Measurements from ENCODE around the gene KRT82. TPM values are rescaled to one million over a fixed set of nuclear protein-coding genes. Genes with fewer than 3 reads are reported as not detected.

The KRT82 gene
- total RNA-seq, 5 donors from 2014 or later (not counting 1 experiment from before 2014, with no cell fraction given) = not detected

GRCh38 chr12:52392465-52393007 lies 13.6 kb downstream of the KRT82 start:
- H3K27me3 ChIP-seq (replicated peaks in 1 of 2; ENCODE audit: control insufficient read depth in 2 of 2, extremely low read depth in 1 of 2, insufficient read depth in 2 of 2, low read length in 1 of 2) = peaks cover 3 to 49% of the 10 kb centered on the region in 2 experiments
- H3K27ac Mint-ChIP-seq = no peak overlapping the region
- H3K4me1 ChIP-seq (ENCODE audit: control insufficient read depth in 1 of 2, extremely low read depth in 1 of 2, insufficient read depth in 2 of 2, low read length in 2 of 2) = no peaks in the 10 kb centered on the region
- no peaks in the 10 kb centered on the region for H3K4me1 Mint-ChIP-seq
- 67% methylated on average over 2 of the region's 7 CpGs for WGBS (ENCODE audit: insufficient coverage)
- no peaks in the 10 kb centered on the region for H3K36me3 ChIP-seq (ENCODE audit: control insufficient read depth in 2 of 2, extremely low read depth in 1 of 2, insufficient read depth in 1 of 2, low read length in 1 of 2)
- H3K27me3 Mint-ChIP-seq = peaks cover 17 to 18% of the 10 kb centered on the region in 2 donors
- H3K4me3 Mint-ChIP-seq = no peak overlapping the region
- DNase-seq (no peak), ATAC-seq (replicated peaks in 1 of 4) (no peak)
- CTCF ChIA-PET = no interaction called here
- H3K4me3 ChIP-seq (ENCODE audit: control insufficient read depth in 1 of 2, extremely low read depth in 1 of 2, low read length in 1 of 2) = no peak overlapping the region
- POLR2A ChIA-PET = no interaction called here
- H3K36me3 Mint-ChIP-seq = no peaks in the 10 kb centered on the region
- H3K27ac ChIP-seq (ENCODE audit: low read length) = no peak overlapping the region
- no peaks in the 10 kb centered on the region for H3K9me3 ChIP-seq
- H3K9me3 Mint-ChIP-seq = no peaks in the 10 kb centered on the region

DNA sequence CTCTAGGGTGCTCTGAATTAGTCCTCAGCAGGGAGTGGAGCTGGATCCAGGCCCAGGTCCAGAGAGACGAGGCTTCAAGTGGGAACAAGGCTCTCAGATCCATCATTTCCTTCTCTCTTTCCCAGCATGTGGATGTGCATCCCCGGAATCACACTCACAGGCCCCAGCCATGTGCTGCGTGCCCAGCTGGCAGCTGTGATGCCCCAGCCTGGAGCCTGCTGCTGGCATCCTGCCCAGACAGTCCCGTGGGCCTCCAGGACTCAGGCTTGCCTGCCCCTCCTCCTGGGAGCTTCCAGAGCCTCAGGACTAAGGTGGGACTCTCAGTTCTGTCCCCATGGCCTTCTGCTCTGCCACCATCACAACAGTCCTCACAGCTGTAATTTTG lies 14.5 kb downstream of the KRT82 start:
- CTCF ChIA-PET = no interaction called here

GRCh38 chr12:52390739-52391617 lies 15.2 kb downstream of the KRT82 start:
- Histone ChIP-seq H3K27ac (ENCODE audit: low read length) (no peak overlapping the region), H3K9me3 (no peaks in the 10 kb centered on the region), H3K27me3 (replicated peaks in 1 of 2; ENCODE audit: control insufficient read depth in 2 of 2, extremely low read depth in 1 of 2, insufficient read depth in 2 of 2, low read length in 1 of 2) (peaks cover 3 to 43% of the 10 kb centered on the region in 2 experiments), H3K4me1 (ENCODE audit: control insufficient read depth in 1 of 2, extremely low read depth in 1 of 2, insufficient read depth in 2 of 2, low read length in 2 of 2) (no peaks in the 10 kb centered on the region), H3K4me3 (ENCODE audit: control insufficient read depth in 1 of 2, extremely low read depth in 1 of 2, low read length in 1 of 2) (no peak overlapping the region), H3K36me3 (ENCODE audit: control insufficient read depth in 2 of 2, extremely low read depth in 1 of 2, insufficient read depth in 1 of 2, low read length in 1 of 2) (no peaks in the 10 kb centered on the region)
- no peak overlapping the region for H3K4me3 Mint-ChIP-seq
- no peaks in the 10 kb centered on the region for H3K36me3 Mint-ChIP-seq
- 86% methylated on average over 2 of the region's 11 CpGs for WGBS (ENCODE audit: insufficient coverage)
- ChIA-PET POLR2A (no interaction called here), CTCF (no interaction called here)
- H3K27ac Mint-ChIP-seq = no peak overlapping the region
- no peaks in the 10 kb centered on the region for H3K4me1 Mint-ChIP-seq
- H3K27me3 Mint-ChIP-seq = peaks cover 13 to 14% of the 10 kb centered on the region in 2 donors
- H3K9me3 Mint-ChIP-seq = no peaks in the 10 kb centered on the region
- ATAC-seq (replicated peaks in 1 of 4) (peak in 1 of 4 experiments; percentile 17), DNase-seq (peak in 3 of 35 experiments; percentile 5 to 34 (median 6))

More for the DNA sequence above, 14.5 kb downstream of the KRT82 start:
- no peak for ATAC-seq (replicated peaks in 1 of 4)
- H3K27ac ChIP-seq (ENCODE audit: low read length) = no peak overlapping the region
- no peak overlapping the region for H3K4me3 Mint-ChIP-seq
- no peak for DNase-seq
- H3K36me3 ChIP-seq (ENCODE audit: control insufficient read depth in 2 of 2, extremely low read depth in 1 of 2, insufficient read depth in 1 of 2, low read length in 1 of 2) = no peaks in the 10 kb centered on the region
- no peak overlapping the region for H3K27ac Mint-ChIP-seq
- H3K4me1 Mint-ChIP-seq = no peaks in the 10 kb centered on the region
- POLR2A ChIA-PET = no interaction called here
- no peaks in the 10 kb centered on the region for H3K36me3 Mint-ChIP-seq
- no peak overlapping the region for H3K4me3 ChIP-seq (ENCODE audit: control insufficient read depth in 1 of 2, extremely low read depth in 1 of 2, low read length in 1 of 2)
- no peaks in the 10 kb centered on the region for H3K9me3 Mint-ChIP-seq
- peaks cover 3 to 45% of the 10 kb centered on the region in 2 experiments for H3K27me3 ChIP-seq (replicated peaks in 1 of 2; ENCODE audit: control insufficient read depth in 2 of 2, extremely low read depth in 1 of 2, insufficient read depth in 2 of 2, low read length in 1 of 2)
- 68% methylated on average over 4 of the region's 4 CpGs for WGBS (ENCODE audit: insufficient coverage)
- peaks cover 14% of the 10 kb centered on the region in 2 donors for H3K27me3 Mint-ChIP-seq
- H3K4me1 ChIP-seq (ENCODE audit: control insufficient read depth in 1 of 2, extremely low read depth in 1 of 2, insufficient read depth in 2 of 2, low read length in 2 of 2) = no peaks in the 10 kb centered on the region
- no peaks in the 10 kb centered on the region for H3K9me3 ChIP-seq

DNA sequence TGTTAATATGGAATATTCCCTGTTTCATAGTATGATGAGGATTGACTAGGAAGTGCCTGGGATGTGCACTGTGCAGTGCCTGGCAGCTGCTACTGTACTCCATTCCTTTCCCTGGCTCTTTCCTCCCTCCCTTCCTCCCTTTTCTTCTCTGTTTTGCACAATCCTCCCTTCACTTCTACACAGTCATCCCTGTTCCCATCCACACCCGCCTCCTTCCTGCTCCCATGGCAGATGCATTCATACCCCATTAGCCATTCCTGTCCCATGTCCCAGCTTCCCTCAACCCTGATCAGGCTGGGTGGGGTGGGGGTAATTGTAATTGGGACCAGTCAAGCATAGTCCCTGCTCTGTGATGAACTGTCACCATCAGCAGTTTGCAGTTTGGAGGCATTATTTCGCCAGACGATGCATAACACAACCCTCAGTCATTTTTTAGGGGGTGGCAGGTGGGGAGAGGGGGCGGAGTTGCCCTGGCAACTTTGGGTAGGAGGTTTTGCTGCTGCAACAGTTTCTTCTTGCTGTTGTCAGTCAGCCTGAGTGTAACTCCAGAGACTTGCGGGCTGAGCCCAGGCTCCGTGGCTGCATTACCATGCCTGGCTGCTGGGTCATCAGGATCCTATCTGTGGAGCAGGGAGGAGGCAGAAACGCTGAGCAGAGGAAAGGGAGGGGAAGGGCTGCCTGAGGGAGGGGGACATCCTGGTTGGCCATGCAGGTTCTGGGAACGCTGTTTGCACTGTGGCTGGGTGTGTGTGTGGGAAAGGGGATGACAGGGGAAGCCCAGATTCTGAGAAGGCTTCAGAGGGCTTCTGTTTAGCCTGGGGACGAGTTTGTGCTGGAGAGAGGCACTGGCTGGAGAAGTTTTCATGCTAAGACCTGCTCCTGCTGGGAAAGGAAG lies 16.6 kb downstream of the KRT82 start:
- Histone ChIP-seq H3K9me3 (no peaks in the 10 kb centered on the region), H3K36me3 (ENCODE audit: control insufficient read depth in 2 of 2, extremely low read depth in 1 of 2, insufficient read depth in 1 of 2, low read length in 1 of 2) (no peaks in the 10 kb centered on the region), H3K4me3 (ENCODE audit: control insufficient read depth in 1 of 2, extremely low read depth in 1 of 2, low read length in 1 of 2) (no peak overlapping the region), H3K4me1 (ENCODE audit: control insufficient read depth in 1 of 2, extremely low read depth in 1 of 2, insufficient read depth in 2 of 2, low read length in 2 of 2) (no peaks in the 10 kb centered on the region), H3K27me3 (replicated peaks in 1 of 2; ENCODE audit: control insufficient read depth in 2 of 2, extremely low read depth in 1 of 2, insufficient read depth in 2 of 2, low read length in 1 of 2) (peaks cover 3 to 32% of the 10 kb centered on the region in 2 experiments), H3K27ac (ENCODE audit: low read length) (no peak overlapping the region)
- Mint-ChIP-seq H3K9me3 (no peaks in the 10 kb centered on the region), H3K4me1 (no peaks in the 10 kb centered on the region), H3K27me3 (peaks cover 12 to 13% of the 10 kb centered on the region in 2 donors), H3K36me3 (no peaks in the 10 kb centered on the region), H3K4me3 (no peak overlapping the region), H3K27ac (no peak overlapping the region)
- CTCF ChIA-PET = no interaction called here
- WGBS (ENCODE audit: insufficient coverage) = 46% methylated on average over 6 of the region's 9 CpGs
- DNase-seq (no peak), ATAC-seq (replicated peaks in 1 of 4) (no peak)
- POLR2A ChIA-PET = no interaction called here

DNA sequence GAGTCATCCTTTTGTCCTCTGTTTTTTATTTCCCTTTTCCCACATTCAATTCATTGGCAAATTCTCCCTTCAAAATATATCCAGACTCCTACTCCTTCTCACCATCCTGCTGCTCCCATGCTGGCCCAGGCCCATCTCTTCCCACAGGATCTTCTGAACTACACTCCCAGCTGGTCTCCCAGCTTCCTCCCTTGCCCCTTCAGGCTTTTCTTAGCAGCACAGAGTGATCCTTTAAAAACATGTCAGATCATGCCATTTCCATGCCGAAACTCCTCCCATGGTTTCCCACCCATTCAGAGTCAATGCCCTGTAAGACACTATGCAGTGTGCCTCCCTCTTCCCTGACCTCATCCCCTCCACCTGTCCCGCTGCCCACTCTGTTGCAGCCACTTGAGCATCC lies 18.3 kb downstream of the KRT82 start:
- DNase-seq (no peak), ATAC-seq (replicated peaks in 1 of 4) (no peak)
- H3K27me3 Mint-ChIP-seq = peaks cover 8 to 10% of the 10 kb centered on the region in 2 donors
- no peaks in the 10 kb centered on the region for H3K9me3 ChIP-seq
- CTCF ChIA-PET = no interaction called here
- no peak overlapping the region for H3K4me3 Mint-ChIP-seq
- peaks cover 4 to 10% (median 4%) of the 10 kb centered on the region in 3 donors for H3K4me1 Mint-ChIP-seq
- no peaks in the 10 kb centered on the region for H3K36me3 ChIP-seq (ENCODE audit: control insufficient read depth in 2 of 2, extremely low read depth in 1 of 2, insufficient read depth in 1 of 2, low read length in 1 of 2)
- peaks cover 2 to 8% of the 10 kb centered on the region in 2 experiments for H3K4me1 ChIP-seq (ENCODE audit: control insufficient read depth in 1 of 2, extremely low read depth in 1 of 2, insufficient read depth in 2 of 2, low read length in 2 of 2)
- H3K27me3 ChIP-seq (replicated peaks in 1 of 2; ENCODE audit: control insufficient read depth in 2 of 2, extremely low read depth in 1 of 2, insufficient read depth in 2 of 2, low read length in 1 of 2) = peaks cover 3 to 27% of the 10 kb centered on the region in 2 experiments
- no peak overlapping the region for H3K27ac ChIP-seq (ENCODE audit: low read length)
- WGBS (ENCODE audit: insufficient coverage) = 69% methylated on average over 2 of the region's 2 CpGs
- no peaks in the 10 kb centered on the region for H3K36me3 Mint-ChIP-seq
- no peak overlapping the region for H3K4me3 ChIP-seq (ENCODE audit: control insufficient read depth in 1 of 2, extremely low read depth in 1 of 2, low read length in 1 of 2)
- H3K27ac Mint-ChIP-seq = no peak overlapping the region
- POLR2A ChIA-PET = no interaction called here
- no peaks in the 10 kb centered on the region for H3K9me3 Mint-ChIP-seq

- ATAC-seq (replicated peaks in 1 of 4) = no peak
- WGBS (ENCODE audit: insufficient coverage) = 93% methylated on average over 9 of the region's 11 CpGs
- no peaks in the 10 kb centered on the region for H3K9me3 Mint-ChIP-seq
- no peak within 1 kb of the TSS for H3K4me3 ChIP-seq (ENCODE audit: control insufficient read depth in 1 of 2, extremely low read depth in 1 of 2, low read length in 1 of 2)
- ChIA-PET POLR2A (no interaction called here), CTCF (no interaction called here)
- peaks cover 9 to 14% (median 10%) of the 10 kb centered on the region in 3 donors for H3K4me1 Mint-ChIP-seq
- H3K36me3 Mint-ChIP-seq = no peaks in the 10 kb centered on the region
- no peak within 1 kb of the TSS for H3K27ac ChIP-seq (ENCODE audit: low read length)
- no peaks in the 10 kb centered on the region for H3K9me3 ChIP-seq
- no peak within 1 kb of the TSS for H3K4me3 Mint-ChIP-seq
- peaks cover 6 to 9% of the 10 kb centered on the region in 2 donors for H3K27me3 Mint-ChIP-seq
- H3K27ac Mint-ChIP-seq = no peak within 1 kb of the TSS
- no peaks in the 10 kb centered on the region for H3K36me3 ChIP-seq (ENCODE audit: control insufficient read depth in 2 of 2, extremely low read depth in 1 of 2, insufficient read depth in 1 of 2, low read length in 1 of 2)
- H3K4me1 ChIP-seq (ENCODE audit: control insufficient read depth in 1 of 2, extremely low read depth in 1 of 2, insufficient read depth in 2 of 2, low read length in 2 of 2) = peaks cover 4 to 14% of the 10 kb centered on the region in 2 experiments
- no peak for DNase-seq
- peaks cover 3 to 18% of the 10 kb centered on the region in 2 experiments for H3K27me3 ChIP-seq (replicated peaks in 1 of 2; ENCODE audit: control insufficient read depth in 2 of 2, extremely low read depth in 1 of 2, insufficient read depth in 2 of 2, low read length in 1 of 2)
Measured at GRCh38 chr12:52385226-52385702, 20.9 kb downstream of the KRT82 start, which contains the start of gene KRT84. Gene KRT84, minus strand, starts transcription at chr12:52385652. Its CDS starts 67 bp downstream, at chr12:52385585.

All from T-cell (primary cell).